GM23338 (cell line): ENCODE measurements around the gene DCBLD2. TPM values are rescaled to one million over a fixed set of nuclear protein-coding genes. Genes with fewer than 3 reads are reported as not detected.

Experiments
- ATAC-seq: fragments of 200-7000 bp; cut with Tn5 transposase; 3 replicates; pipeline ENCODE4 v1.9.1; 2020
- DNase-seq: peaks from one replicate; pipeline ENCODE4 v3.0.0-alpha.2; 2015; ENCODE audit warnings: low spot score
- H2AFZ ChIP-seq: fragments of 200-600 bp; sonication (generic); 2 replicates; pipeline ENCODE4 v1.8.0; 2016; ENCODE audit warnings: antibody characterized with exemption, mild to moderate bottlenecking, moderate library complexity
- H3F3A ChIP-seq: fragments of 200-600 bp; sonication (generic); replicated peaks from 2 replicates; pipeline ENCODE4 v1.8.0; 2017; ENCODE audit warnings: antibody characterized with exemption, mixed run types, low read depth
- H3K27ac ChIP-seq: fragments of 200-600 bp; sonication (generic); 2 replicates; pipeline ENCODE4 v1.6.1; 2016; ENCODE audit warnings: low read depth
- H3K27me3 ChIP-seq: fragments of 200-600 bp; sonication (generic); 2 replicates; pipeline ENCODE4 v1.8.0; 2016; ENCODE audit warnings: mild to moderate bottlenecking, mixed run types, moderate library complexity; ENCODE audit not compliant: insufficient read depth
- H3K36me3 ChIP-seq: fragments of 200-600 bp; sonication (generic); 2 replicates; pipeline ENCODE4 v1.8.0; 2016; ENCODE audit warnings: mild to moderate bottlenecking; ENCODE audit not compliant: insufficient read depth
- H3K4me1 ChIP-seq: fragments of 200-600 bp; sonication (generic); 2 replicates; pipeline ENCODE4 v1.8.0; 2016; ENCODE audit warnings: mild to moderate bottlenecking, moderate library complexity; ENCODE audit not compliant: insufficient read depth
- H3K4me2 ChIP-seq: fragments of 200-600 bp; sonication (generic); 2 replicates; pipeline ENCODE4 v1.7.1; 2017; ENCODE audit warnings: mixed run types
- H3K4me3 ChIP-seq: fragments of 200-600 bp; sonication (generic); 2 replicates; pipeline ENCODE4 v1.6.1; 2016; ENCODE audit warnings: mixed run types
- H3K79me2 ChIP-seq: fragments of 200-600 bp; sonication (generic); replicated peaks from 2 replicates; pipeline ENCODE4 v1.8.0; 2017; ENCODE audit warnings: mild to moderate bottlenecking; ENCODE audit not compliant: insufficient read depth
- H3K9me2 ChIP-seq: fragments of 200-600 bp; sonication (generic); 2 replicates; pipeline ENCODE4 v1.8.0; 2017; ENCODE audit not compliant: insufficient read depth
- H4K20me1 ChIP-seq: fragments of 200-600 bp; sonication (generic); replicated peaks from 2 replicates; pipeline ENCODE4 v1.8.0; 2017; ENCODE audit warnings: mild to moderate bottlenecking; ENCODE audit not compliant: insufficient read depth
- H3K27ac Mint-ChIP-seq: 2 replicates; pipeline ENCODE4 v1.8.0; 2020; ENCODE audit warnings: inconsistent platforms, mild to moderate bottlenecking, moderate library complexity, mixed read lengths
- H3K27me3 Mint-ChIP-seq: 3 replicates; pipeline ENCODE4 v1.8.0; 2022; ENCODE audit warnings: low read depth, mild to moderate bottlenecking, moderate library complexity, mixed read lengths, inconsistent platforms; ENCODE audit not compliant: insufficient read depth, poor library complexity
- H3K36me3 Mint-ChIP-seq: 3 replicates; pipeline ENCODE4 v1.8.0; 2021; ENCODE audit warnings: low read depth, mild to moderate bottlenecking, inconsistent platforms, moderate library complexity, mixed read lengths
- H3K4me1 Mint-ChIP-seq: 3 replicates; pipeline ENCODE4 v1.8.0; 2020; ENCODE audit warnings: mild to moderate bottlenecking, inconsistent platforms, mixed read lengths
- H3K4me3 Mint-ChIP-seq: 3 replicates; pipeline ENCODE4 v1.8.0; 2021; ENCODE audit warnings: moderate library complexity, mild to moderate bottlenecking, inconsistent platforms, mixed read lengths
- H3K9me3 Mint-ChIP-seq: 3 replicates; pipeline ENCODE4 v1.8.0; 2020; ENCODE audit warnings: moderate library complexity, mild to moderate bottlenecking, inconsistent platforms, mixed read lengths
- CTCF ChIP-seq, 2 experiments: fragments of 200-600 bp in 1 of 2; sonication (generic) in 1 of 2; conservative IDR thresholded peaks; 2 replicates each; pipeline versions ENCODE4 v1.5.1 to v1.6.1; 2016 to 2017; ENCODE audit warnings: antibody characterized with exemption in 2 of 2, low read depth in 2 of 2, mild to moderate bottlenecking in 2 of 2, moderate library complexity in 1 of 2
- EZH2 ChIP-seq: fragments of 200-600 bp; sonication (generic); IDR thresholded peaks from one replicate; pipeline ENCODE4 v1.8.0; 2017; ENCODE audit warnings: antibody characterized with exemption, mild to moderate bottlenecking, low read depth; ENCODE audit not compliant: unreplicated experiment
- EZH2phosphoT487 ChIP-seq: fragments of 200-600 bp; sonication (generic); IDR thresholded peaks from one replicate; pipeline ENCODE4 v1.8.1; 2018; ENCODE audit warnings: antibody characterized with exemption; ENCODE audit not compliant: unreplicated experiment
- NANOG ChIP-seq: IDR thresholded peaks from 2 replicates; pipeline ENCODE4 v1.6.1; 2016; ENCODE audit warnings: antibody characterized with exemption, borderline replicate concordance
- POLR2AphosphoS5 ChIP-seq: IDR thresholded peaks from 2 replicates; pipeline ENCODE4 v1.6.1; 2016; ENCODE audit warnings: antibody characterized with exemption, low read depth
- REST ChIP-seq: IDR thresholded peaks from one replicate; pipeline ENCODE4 v1.6.1; 2018; ENCODE audit warnings: antibody characterized with exemption; ENCODE audit not compliant: unreplicated experiment
- ZNF331 ChIP-seq: fragments of 250-450 bp; sonication (Bioruptor Pico); IDR thresholded peaks from 2 replicates; pipeline ENCODE4 v1.5.0; 2020; ENCODE audit warnings: low read depth, mild to moderate bottlenecking, moderate library complexity
- polyA plus RNA-seq: library from polyadenylated mRNA; unstranded; fragments of >200 nt; fragmentation: Nextera tagmentation; extraction: Ambion mirVana; gene quantifications from 2 replicates; pipeline ENCODE4 v1.2.1, GENCODE V29; 2016
- total RNA-seq: library from RNA; depleted of rRNA; stranded (reverse); fragments of >200 nt; shearing (Covaris generic); gene quantifications from 2 replicates; pipeline ENCODE4 v1.2.3, GENCODE V29; 2014

DCBLD2 gene
- total and polyA plus RNA-seq, 2 experiments from 2014 or later = 25.9 to 69.7 TPM

GRCh38 chr3:98855806-98856400, 45.6 kb downstream of the DCBLD2 start (continued):
- no peak for TF ChIP-seq CTCF (conservative IDR thresholded peaks at IDR 0.05; ENCODE audit: low read depth in 2 of 2)
- TF ChIP-seq EZH2 = no peak
- TF ChIP-seq REST = no peak
- TF ChIP-seq ZNF331 = no peak

GRCh38 chr3:98848108-98848507, 53.4 kb downstream of the DCBLD2 start:
- peaks cover 20% of the 10 kb centered on the region for H3K36me3 Mint-ChIP-seq
- H3K4me3 Mint-ChIP-seq = no peak overlapping the region
- H3K27ac Mint-ChIP-seq = no peak overlapping the region
- Histone ChIP-seq H3K79me2 (peaks cover 37% of the 10 kb centered on the region), H3K4me2 (no peak overlapping the region), H3K27me3 (no peaks in the 10 kb centered on the region), H3K27ac (no peak overlapping the region), H3F3A (no peaks in the 10 kb centered on the region), H3K4me1 (no peaks in the 10 kb centered on the region), H3K36me3 (peaks cover 7% of the 10 kb centered on the region; the same call in 1 of the 2 replicates), H4K20me1 (no peaks in the 10 kb centered on the region; the same call in 1 of the 2 replicates), H2AFZ (no peak overlapping the region), H3K9me2 (no peaks in the 10 kb centered on the region), H3K4me3 (no peak overlapping the region)
- TF ChIP-seq NANOG = no peak
- no peak for TF ChIP-seq POLR2AphosphoS5
- TF ChIP-seq EZH2 = no peak
- TF ChIP-seq CTCF (conservative IDR thresholded peaks at IDR 0.05; ENCODE audit: low read depth in 2 of 2) = no peak
- no peak for TF ChIP-seq EZH2phosphoT487
- DNase-seq = no peak
- H3K4me1 Mint-ChIP-seq = peaks cover 5% of the 10 kb centered on the region; the same call in 2 of the 3 replicates
- no peak for ATAC-seq
- no peaks in the 10 kb centered on the region for H3K27me3 Mint-ChIP-seq
- H3K9me3 Mint-ChIP-seq = no peaks in the 10 kb centered on the region; the same call in 2 of the 3 replicates
